Suprapubic skin (tissue), 4 donors: ENCODE measurements around the gene DDB1.

Experiments used
- CTCF ChIP-seq, 2 donors: fragments of 200-600 bp in 1 of 2; fragments of 450-650 bp in 1 of 2; sonication (generic) in 1 of 2; IDR thresholded peaks; one replicate each; pipeline ENCODE4 v1.5.1; 2016 to 2019; ENCODE audit warnings: antibody characterized with exemption in 2 of 2, mild to moderate bottlenecking in 1 of 2, moderate library complexity in 1 of 2
- EP300 ChIP-seq: sonication (generic); formaldehyde crosslinking; IDR thresholded peaks from one replicate; pipeline ENCODE4 v1.6.1; 2017; ENCODE audit warnings: antibody characterized with exemption
- POLR2A ChIP-seq, 2 donors: fragments of 450-650 bp; IDR thresholded peaks; one replicate each; pipeline ENCODE4 v1.6.1; 2017; ENCODE audit warnings: antibody characterized with exemption in 2 of 2, mild to moderate bottlenecking in 2 of 2, moderate library complexity in 2 of 2
- POLR2AphosphoS5 ChIP-seq, 3 donors: sonication (generic); formaldehyde crosslinking; IDR thresholded peaks; one replicate each; pipeline ENCODE4 v1.6.1; 2017; ENCODE audit warnings: antibody characterized with exemption in 3 of 3

GRCh38 chr11:61303725-61304124, 29.2 kb downstream of the DDB1 start:
- TF ChIP-seq CTCF (IDR thresholded peaks at IDR 0.05), result no peak
- no peak for TF ChIP-seq POLR2A (IDR thresholded peaks at IDR 0.05)
- TF ChIP-seq POLR2AphosphoS5 (IDR thresholded peaks at IDR 0.05), result no peak
- no peak for TF ChIP-seq EP300
